Ovary (tissue), 9 donors: Measurements from ENCODE around the gene ANKRD23. TPM values are rescaled to one million over a fixed set of nuclear protein-coding genes. Genes with fewer than 3 reads are reported as not detected.

Experiments
- DNase-seq, 5 donors: peaks; one replicate each; pipeline ENCODE4 v3.0.0-alpha.2; 2019 to 2020
- H3K27ac ChIP-seq, 2 donors: fragments of 200-600 bp; one replicate each; pipeline versions ENCODE4 v1.5.1 to v1.8.0; 2019 to 2022
- H3K27me3 ChIP-seq: fragments of 200-600 bp; one replicate; pipeline ENCODE4 v1.8.0; 2022
- H3K36me3 ChIP-seq: fragments of 200-600 bp; sonication (generic); one replicate; pipeline ENCODE4 v1.5.1; 2019
- H3K4me1 ChIP-seq: one replicate; pipeline ENCODE4 v1.8.1; 2013; ENCODE audit warnings: mild to moderate bottlenecking, moderate library complexity; ENCODE audit not compliant: insufficient read depth
- H3K4me3 ChIP-seq: fragments of 200-600 bp; sonication (generic); one replicate; pipeline ENCODE4 v1.5.1; 2017
- H3K9me3 ChIP-seq, 2 donors: fragments of 200-600 bp in 1 of 2; sonication (generic) in 1 of 2; one replicate each; pipeline versions ENCODE4 v1.5.1 to v1.8.1; 2013 to 2019; ENCODE audit warnings: mild to moderate bottlenecking in 1 of 2, moderate library complexity in 1 of 2
- EP300 ChIP-seq: sonication (generic); formaldehyde crosslinking; IDR thresholded peaks from one replicate; pipeline ENCODE4 v1.6.1; 2017; ENCODE audit warnings: antibody characterized with exemption
- POLR2A ChIP-seq: fragments of 450-650 bp; IDR thresholded peaks from one replicate; pipeline ENCODE4 v1.6.1; 2017; ENCODE audit warnings: antibody characterized with exemption, mild to moderate bottlenecking, moderate library complexity
- WGBS, 3 donors: extraction: QIAGEN DNeasy Blood & Tissue Kit in 1 of 3; methylation state at CpG; one replicate each; pipeline versions ENCODE4 v1.1.5 to v1.1.7; 2013 to 2017; 5-methylcytosine and 5-hydroxymethylcytosine counted together
- intact Hi-C, 4 donors: fragments of 100-400 bp; cut with DNase I; formaldehyde crosslinking; loops; one replicate each; pipeline versions ENCODE4 v1.11.0 to v1.15.1; 2022 to 2023
- polyA plus RNA-seq, 2 donors: library from polyadenylated mRNA; stranded (reverse); fragments of 200-250 nt in 1 of 2; fragments of 350-450 nt in 1 of 2; fragmentation: Illumina TruSeq in 1 of 2; extraction: RNeasy Lipid Tissue Mini Kit (QIAGEN cat#74804) in 1 of 2; gene quantifications; one replicate each; pipeline ENCODE4 v1.2.3, GENCODE V29; 2013 to 2014
- total RNA-seq, 7 donors: library from RNA; depleted of rRNA in 2 of 7; stranded (reverse); fragments of >200 nt in 2 of 7; fragmentation: NEBNext Ultra II Directional in 3 of 7; extraction: Animal tissue kit (Norgen Biotek cat#: 25700) in 3 of 7; gene quantifications; one replicate each; pipeline versions ENCODE4 v1.1.0 to v1.2.4, GENCODE V29; 2016 to 2023
- TF ChIP-seq, protein P1 (sequence below), 3 donors: fragments of 450-650 bp in 2 of 3; fragments of 200-600 bp in 1 of 3; IDR thresholded peaks; one replicate each; pipeline versions ENCODE4 v1.5.1 to v1.8.0; 2016 to 2022; ENCODE audit warnings: antibody characterized with exemption in 3 of 3, mild to moderate bottlenecking in 1 of 3
- donor health status: DM: no; HTN: no; CAD: no; lungs with moderate emphysema.
- donor health status: DM: no; HTN: no; CAD: no.
- donor health status: Bipolar disorder and iron deficiency.
- donor health status: DM: yes; HTN: yes; CAD: no.
- donor health status: DM: no; HTN: no; CAD: no.
- donor health status: DM: yes; HTN: yes; CAD: no.

ANKRD23 gene
- total and polyA plus RNA-seq, 9 donors = 1.4 to 14.1 (median 8.4) TPM

GRCh38 chr2:96861074-96861473 is 17.3 kb upstream of the ANKRD23 start:
- peaks cover 14% of the 10 kb centered on the region for H3K4me1 ChIP-seq
- no peak overlapping the region for H3K4me3 ChIP-seq
- H3K36me3 ChIP-seq = no peaks in the 10 kb centered on the region
- no peaks in the 10 kb centered on the region for H3K27me3 ChIP-seq
- intact Hi-C loops = loop anchor here in 1 of 4 donors (2.0 kb wide), 1 partner anchor 96 kb away; no protein-coding TSS in a partner anchor
- TF ChIP-seq EP300 = no peak
- TF ChIP-seq, protein P1, sequence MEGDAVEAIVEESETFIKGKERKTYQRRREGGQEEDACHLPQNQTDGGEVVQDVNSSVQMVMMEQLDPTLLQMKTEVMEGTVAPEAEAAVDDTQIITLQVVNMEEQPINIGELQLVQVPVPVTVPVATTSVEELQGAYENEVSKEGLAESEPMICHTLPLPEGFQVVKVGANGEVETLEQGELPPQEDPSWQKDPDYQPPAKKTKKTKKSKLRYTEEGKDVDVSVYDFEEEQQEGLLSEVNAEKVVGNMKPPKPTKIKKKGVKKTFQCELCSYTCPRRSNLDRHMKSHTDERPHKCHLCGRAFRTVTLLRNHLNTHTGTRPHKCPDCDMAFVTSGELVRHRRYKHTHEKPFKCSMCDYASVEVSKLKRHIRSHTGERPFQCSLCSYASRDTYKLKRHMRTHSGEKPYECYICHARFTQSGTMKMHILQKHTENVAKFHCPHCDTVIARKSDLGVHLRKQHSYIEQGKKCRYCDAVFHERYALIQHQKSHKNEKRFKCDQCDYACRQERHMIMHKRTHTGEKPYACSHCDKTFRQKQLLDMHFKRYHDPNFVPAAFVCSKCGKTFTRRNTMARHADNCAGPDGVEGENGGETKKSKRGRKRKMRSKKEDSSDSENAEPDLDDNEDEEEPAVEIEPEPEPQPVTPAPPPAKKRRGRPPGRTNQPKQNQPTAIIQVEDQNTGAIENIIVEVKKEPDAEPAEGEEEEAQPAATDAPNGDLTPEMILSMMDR (IDR thresholded peaks at IDR 0.05) = no peak
- no peak for TF ChIP-seq POLR2A
- H3K27ac ChIP-seq = no peak overlapping the region
- H3K9me3 ChIP-seq = no peaks in the 10 kb centered on the region
- 83 to 92% (median 84%) methylated on average over 16 to 17 of the region's 17 CpGs for WGBS, 3 donors
- peak in 1 of 5 donors; percentile 25 for DNase-seq

DNA sequence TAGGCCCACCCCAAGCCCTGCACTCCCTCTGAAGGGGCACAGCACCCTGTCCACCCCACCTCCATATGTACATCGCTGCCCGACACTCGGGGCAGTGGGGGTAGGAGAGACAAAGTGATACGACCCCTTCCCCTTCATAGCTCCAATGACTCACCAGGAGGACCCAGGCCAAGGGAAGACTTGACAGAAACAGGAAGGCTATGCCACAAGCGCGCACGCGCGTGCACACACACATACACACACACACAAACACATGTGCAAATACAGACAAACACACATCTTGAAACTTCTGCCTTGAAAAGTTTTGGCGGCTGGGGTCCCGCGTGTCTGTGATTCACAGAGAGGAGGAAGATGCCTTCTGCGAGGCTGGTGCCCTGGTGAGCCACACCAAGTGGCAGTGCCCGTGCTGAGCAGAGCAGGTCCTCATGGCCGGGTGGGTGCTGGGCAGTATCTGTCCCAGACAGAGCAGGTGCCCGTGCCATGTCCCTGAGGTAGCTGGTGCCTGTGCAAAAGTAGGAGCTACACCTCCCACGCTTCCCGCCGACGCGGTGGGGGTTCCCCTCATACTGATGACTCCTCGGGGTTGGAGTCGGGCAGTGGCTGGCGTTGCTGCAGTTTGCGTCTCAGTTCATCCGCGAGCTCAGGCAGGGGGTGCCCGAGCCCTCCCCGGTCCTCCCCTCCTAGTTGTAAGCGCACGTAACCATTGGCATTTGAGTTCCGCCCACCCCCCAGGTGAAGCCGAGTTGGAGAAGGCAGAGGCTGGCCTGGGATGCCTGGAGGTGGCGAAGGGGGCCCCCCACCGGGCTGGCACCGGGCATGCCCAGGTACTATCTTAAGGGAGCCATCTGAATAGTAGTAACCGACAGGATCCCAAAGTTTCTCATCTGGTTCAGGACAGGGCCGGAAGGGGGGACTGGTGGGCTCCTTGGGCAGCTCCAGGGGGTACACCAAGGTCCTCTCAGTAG is 16.5 kb upstream of the ANKRD23 start:
- Histone ChIP-seq H3K9me3 (no peaks in the 10 kb centered on the region), H3K27me3 (no peaks in the 10 kb centered on the region), H3K4me3 (no peak overlapping the region), H3K4me1 (peaks cover 14% of the 10 kb centered on the region), H3K27ac (peak overlapping the region in 1 of 2 donors; percentile 66), H3K36me3 (no peaks in the 10 kb centered on the region)
- 62 to 67% (median 63%) methylated on average over 34 to 38 of the region's 38 CpGs for whole genome bisulfite sequencing, 3 donors
- no peak for DNase-seq
- TF ChIP-seq, protein P1 (IDR thresholded peaks at IDR 0.05) = no peak
- no peak for TF ChIP-seq POLR2A
- TF ChIP-seq EP300 = no peak
- intact Hi-C loops = loop anchor here in 1 of 4 donors (2.0 kb wide), 1 partner anchor 96 kb away; no protein-coding TSS in a partner anchor

GRCh38 chr2:96859681-96860064 is 15.9 kb upstream of the ANKRD23 start:
- Histone ChIP-seq H3K27me3 (no peaks in the 10 kb centered on the region), H3K27ac (peak overlapping the region in 1 of 2 donors; percentile 66), H3K36me3 (no peaks in the 10 kb centered on the region), H3K9me3 (no peaks in the 10 kb centered on the region), H3K4me1 (peaks cover 14% of the 10 kb centered on the region), H3K4me3 (no peak overlapping the region)
- WGBS, 3 donors = 34 to 36% (median 36%) methylated on average over 4 of the region's 4 CpGs
- no peak for TF ChIP-seq EP300
- DNase-seq = no peak
- intact Hi-C loops = loop anchor here in 2 of 4 donors (2.0 to 5.0 kb wide), 2 partner anchors 93 to 97 kb away; no protein-coding TSS in a partner anchor

GRCh38 chr2:96859099-96859649 is 15.4 kb upstream of the ANKRD23 start:
- WGBS, 3 donors = 33 to 41% (median 38%) methylated on average over 11 of the region's 11 CpGs
- no peak for TF ChIP-seq EP300
- TF ChIP-seq POLR2A = no peak
- TF ChIP-seq, protein P1 (IDR thresholded peaks at IDR 0.05) = no peak
- Histone ChIP-seq H3K9me3 (no peaks in the 10 kb centered on the region), H3K4me1 (peaks cover 14% of the 10 kb centered on the region), H3K27me3 (no peaks in the 10 kb centered on the region), H3K36me3 (no peaks in the 10 kb centered on the region), H3K27ac (peak overlapping the region; percentile 21 to 66), H3K4me3 (no peak overlapping the region)
- intact Hi-C loops = loop anchor here in 1 of 4 donors (5.0 kb wide), 1 partner anchor 93 kb away; no protein-coding TSS in a partner anchor
- DNase-seq = peak; percentile 59 to 76 (median 68)
